DND-41 (cell line): ENCODE results near the gene AP2B1.

ENCODE experiments used
- EZH2 ChIP-seq: IDR thresholded peaks from 3 replicates; pipeline ENCODE4 v1.6.1; 2012; ENCODE audit warnings: borderline replicate concordance, low read depth, mild to moderate bottlenecking, moderate library complexity, low read length, inconsistent platforms; ENCODE audit not compliant: severe bottlenecking
- TF ChIP-seq, protein P1 (sequence below): IDR thresholded peaks from 2 replicates; pipeline ENCODE4 v1.5.1; 2012; ENCODE audit warnings: borderline replicate concordance, low read length, moderate library complexity, mild to moderate bottlenecking; ENCODE audit not compliant: poor library complexity, severe bottlenecking; ENCODE audit errors: extremely low read depth

- TF ChIP-seq, protein P1, sequence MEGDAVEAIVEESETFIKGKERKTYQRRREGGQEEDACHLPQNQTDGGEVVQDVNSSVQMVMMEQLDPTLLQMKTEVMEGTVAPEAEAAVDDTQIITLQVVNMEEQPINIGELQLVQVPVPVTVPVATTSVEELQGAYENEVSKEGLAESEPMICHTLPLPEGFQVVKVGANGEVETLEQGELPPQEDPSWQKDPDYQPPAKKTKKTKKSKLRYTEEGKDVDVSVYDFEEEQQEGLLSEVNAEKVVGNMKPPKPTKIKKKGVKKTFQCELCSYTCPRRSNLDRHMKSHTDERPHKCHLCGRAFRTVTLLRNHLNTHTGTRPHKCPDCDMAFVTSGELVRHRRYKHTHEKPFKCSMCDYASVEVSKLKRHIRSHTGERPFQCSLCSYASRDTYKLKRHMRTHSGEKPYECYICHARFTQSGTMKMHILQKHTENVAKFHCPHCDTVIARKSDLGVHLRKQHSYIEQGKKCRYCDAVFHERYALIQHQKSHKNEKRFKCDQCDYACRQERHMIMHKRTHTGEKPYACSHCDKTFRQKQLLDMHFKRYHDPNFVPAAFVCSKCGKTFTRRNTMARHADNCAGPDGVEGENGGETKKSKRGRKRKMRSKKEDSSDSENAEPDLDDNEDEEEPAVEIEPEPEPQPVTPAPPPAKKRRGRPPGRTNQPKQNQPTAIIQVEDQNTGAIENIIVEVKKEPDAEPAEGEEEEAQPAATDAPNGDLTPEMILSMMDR = no peak
- no peak for TF ChIP-seq EZH2
Measured at GRCh38 chr17:35545150-35545549, 42.0 kb upstream of the AP2B1 start.
